Astrocyte (in vitro differentiated cells and primary cell): Measurements from ENCODE around the gene SLC37A1. TPM values are rescaled to one million over a fixed set of nuclear protein-coding genes. Genes with fewer than 3 reads are reported as not detected.

Source experiments
- DNase-seq: peaks from one replicate; pipeline ENCODE4 v3.0.0-alpha.2; 2010; ENCODE audit warnings: low read depth
- FAIRE-seq: peaks from 2 replicates; lab custom pipeline; 2011; peaks lifted over from hg19 to GRCh38; lab: Jason Lieb, UNC
- H2AFZ ChIP-seq: 2 replicates; pipeline ENCODE4 v1.6.0; 2012; ENCODE audit warnings: low read depth, low read length, inconsistent platforms
- H3K27ac ChIP-seq: 2 replicates; pipeline ENCODE4 v1.5.1; 2011; ENCODE audit warnings: low read depth, low read length, inconsistent platforms
- H3K27me3 ChIP-seq: 2 replicates; pipeline ENCODE4 v1.6.0; 2011; ENCODE audit warnings: low read length, inconsistent platforms; ENCODE audit not compliant: insufficient read depth
- H3K36me3 ChIP-seq: 2 replicates; pipeline ENCODE4 v1.5.1; 2011; ENCODE audit warnings: low read length, inconsistent platforms; ENCODE audit not compliant: insufficient read depth
- H3K4me1 ChIP-seq: 2 replicates; pipeline ENCODE4 v1.5.1; 2011; ENCODE audit warnings: low read length, inconsistent platforms; ENCODE audit not compliant: insufficient read depth
- H3K4me2 ChIP-seq: 2 replicates; pipeline ENCODE4 v1.6.0; 2012; ENCODE audit warnings: low read length, inconsistent platforms
- H3K4me3 ChIP-seq: 2 replicates; pipeline ENCODE4 v1.5.1; 2011; ENCODE audit warnings: low read depth, mild to moderate bottlenecking, low read length, inconsistent platforms; ENCODE audit not compliant: insufficient read depth
- H3K79me2 ChIP-seq: 2 replicates; pipeline ENCODE4 v1.6.0; 2012; ENCODE audit warnings: mild to moderate bottlenecking, low read length, inconsistent platforms; ENCODE audit not compliant: insufficient read depth
- H3K9ac ChIP-seq: 2 replicates; pipeline ENCODE4 v1.6.0; 2012; ENCODE audit warnings: mild to moderate bottlenecking, low read length, inconsistent platforms
- H3K9me3 ChIP-seq: 2 replicates; pipeline ENCODE4 v1.5.1; 2012; ENCODE audit warnings: low read depth, mild to moderate bottlenecking, low read length, inconsistent platforms; ENCODE audit not compliant: insufficient read depth
- H4K20me1 ChIP-seq: 2 replicates; pipeline ENCODE4 v1.6.0; 2012; ENCODE audit warnings: low read length, inconsistent platforms; ENCODE audit not compliant: insufficient read depth
- H3K27ac Mint-ChIP-seq: one replicate; pipeline ENCODE4 v1.8.0; 2021; ENCODE audit warnings: mild to moderate bottlenecking, mixed read lengths; ENCODE audit not compliant: unreplicated experiment
- H3K27me3 Mint-ChIP-seq: one replicate; pipeline ENCODE4 v1.8.0; 2021; ENCODE audit warnings: low read depth, mixed read lengths; ENCODE audit not compliant: unreplicated experiment
- H3K36me3 Mint-ChIP-seq: one replicate; pipeline ENCODE4 v1.8.0; 2021; ENCODE audit warnings: low read depth, mixed read lengths; ENCODE audit not compliant: unreplicated experiment
- H3K4me1 Mint-ChIP-seq: one replicate; pipeline ENCODE4 v1.8.0; 2021; ENCODE audit warnings: low read depth, mixed read lengths; ENCODE audit not compliant: unreplicated experiment
- H3K4me3 Mint-ChIP-seq: one replicate; pipeline ENCODE4 v1.8.0; 2021; ENCODE audit warnings: mild to moderate bottlenecking, moderate library complexity, mixed read lengths; ENCODE audit not compliant: unreplicated experiment
- H3K9me3 Mint-ChIP-seq: one replicate; pipeline ENCODE4 v1.8.0; 2021; ENCODE audit warnings: mild to moderate bottlenecking, mixed read lengths; ENCODE audit not compliant: unreplicated experiment
- CTCF ChIP-seq: IDR thresholded peaks from 2 replicates; pipeline ENCODE4 v1.5.1; 2011; ENCODE audit warnings: low read depth, mild to moderate bottlenecking, inconsistent platforms, low read length, moderate library complexity; ENCODE audit not compliant: insufficient read depth
- EZH2 ChIP-seq: IDR thresholded peaks from 2 replicates; pipeline ENCODE4 v1.6.1; 2012; ENCODE audit warnings: mild to moderate bottlenecking, low read length, inconsistent platforms; ENCODE audit not compliant: insufficient read depth
- total RNA-seq: library from RNA; stranded (reverse); gene quantifications from 2 replicates; pipeline ENCODE4 v1.2.1, GENCODE V29; 2021

The SLC37A1 gene
- total RNA-seq, 1 donor from 2014 or later = 6.9 TPM

DNA sequence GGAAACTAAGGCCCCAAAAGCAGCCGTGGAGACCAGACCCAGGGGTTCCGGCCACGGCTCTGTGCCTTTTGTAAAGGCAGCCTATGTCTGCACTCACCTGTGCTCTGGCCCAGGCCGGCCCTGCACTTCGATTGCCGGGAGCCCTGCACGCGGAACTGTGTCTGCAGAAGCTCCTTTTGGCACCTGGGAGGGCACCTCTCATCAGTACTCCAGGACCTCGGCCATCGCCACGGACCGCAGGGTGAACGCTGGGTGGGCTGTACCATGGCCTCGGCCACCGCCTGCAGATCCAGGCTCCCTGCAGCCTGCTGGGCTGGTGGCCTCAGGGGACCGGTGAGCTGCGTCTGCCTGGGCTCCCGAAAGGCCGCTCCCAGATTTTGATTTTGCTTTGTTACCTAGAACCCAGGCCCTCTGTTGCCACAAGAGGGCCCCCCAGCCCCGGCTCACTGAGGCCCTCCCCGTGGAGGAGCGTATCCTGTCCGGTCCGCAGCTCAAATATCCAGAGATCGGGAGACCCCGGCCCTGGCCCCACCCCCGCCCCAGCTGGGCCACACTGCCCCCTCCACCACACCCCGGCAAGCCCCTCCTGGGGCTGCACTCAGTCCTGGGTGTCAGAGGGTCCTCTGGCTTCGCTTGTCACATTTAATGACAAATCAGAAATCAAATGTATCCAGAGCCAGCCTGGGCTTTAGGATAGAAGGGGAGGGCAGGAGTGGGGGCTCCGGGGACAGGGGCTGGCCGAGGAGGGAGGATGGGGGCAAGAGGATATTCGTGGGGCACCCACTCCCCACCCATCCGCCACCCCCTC, 79.6 kb downstream of the SLC37A1 start:
- peak overlapping the region; percentile 74 for H3K4me2 ChIP-seq
- no peaks in the 10 kb centered on the region for H3K36me3 ChIP-seq
- H3K27ac ChIP-seq = no peak overlapping the region
- H3K9ac ChIP-seq = no peak overlapping the region
- H3K9me3 ChIP-seq = no peaks in the 10 kb centered on the region
- Mint-ChIP-seq H3K27me3 (peaks cover 41% of the 10 kb centered on the region), H3K36me3 (peaks cover 1% of the 10 kb centered on the region), H3K4me1 (no peaks in the 10 kb centered on the region), H3K4me3 (no peak overlapping the region), H3K9me3 (peaks cover 14% of the 10 kb centered on the region), H3K27ac (no peak overlapping the region)
- TF ChIP-seq EZH2 = no peak
- TF ChIP-seq CTCF = peak; percentile 43
- no peak for DNase-seq
- H3K4me3 ChIP-seq = no peak overlapping the region
- peak overlapping the region; percentile 73 for H2AFZ ChIP-seq
- H4K20me1 ChIP-seq = no peaks in the 10 kb centered on the region
- peaks cover 4% of the 10 kb centered on the region for H3K27me3 ChIP-seq
- H3K79me2 ChIP-seq = no peaks in the 10 kb centered on the region
- no peaks in the 10 kb centered on the region for H3K4me1 ChIP-seq
- FAIRE-seq = no peak

- H3K27me3 ChIP-seq = peaks cover 4% of the 10 kb centered on the region
- Mint-ChIP-seq H3K27me3 (peaks cover 55% of the 10 kb centered on the region), H3K4me3 (no peak overlapping the region), H3K27ac (no peak overlapping the region), H3K4me1 (no peaks in the 10 kb centered on the region), H3K9me3 (peaks cover 25% of the 10 kb centered on the region), H3K36me3 (peaks cover 7% of the 10 kb centered on the region)
- H4K20me1 ChIP-seq = no peaks in the 10 kb centered on the region
- FAIRE-seq = no peak
- no peak overlapping the region for H3K4me2 ChIP-seq
- H3K9me3 ChIP-seq = no peaks in the 10 kb centered on the region
- TF ChIP-seq EZH2 = no peak
- H3K36me3 ChIP-seq = no peaks in the 10 kb centered on the region
- no peak for DNase-seq
- H3K4me3 ChIP-seq = no peak overlapping the region
- no peak overlapping the region for H3K27ac ChIP-seq
- H2AFZ ChIP-seq = no peak overlapping the region
- H3K9ac ChIP-seq = no peak overlapping the region
- H3K4me1 ChIP-seq = no peaks in the 10 kb centered on the region
- no peaks in the 10 kb centered on the region for H3K79me2 ChIP-seq
These were observed 81.1 kb downstream of the SLC37A1 start for GRCh38 chr21:42594616-42595282.

DNA sequence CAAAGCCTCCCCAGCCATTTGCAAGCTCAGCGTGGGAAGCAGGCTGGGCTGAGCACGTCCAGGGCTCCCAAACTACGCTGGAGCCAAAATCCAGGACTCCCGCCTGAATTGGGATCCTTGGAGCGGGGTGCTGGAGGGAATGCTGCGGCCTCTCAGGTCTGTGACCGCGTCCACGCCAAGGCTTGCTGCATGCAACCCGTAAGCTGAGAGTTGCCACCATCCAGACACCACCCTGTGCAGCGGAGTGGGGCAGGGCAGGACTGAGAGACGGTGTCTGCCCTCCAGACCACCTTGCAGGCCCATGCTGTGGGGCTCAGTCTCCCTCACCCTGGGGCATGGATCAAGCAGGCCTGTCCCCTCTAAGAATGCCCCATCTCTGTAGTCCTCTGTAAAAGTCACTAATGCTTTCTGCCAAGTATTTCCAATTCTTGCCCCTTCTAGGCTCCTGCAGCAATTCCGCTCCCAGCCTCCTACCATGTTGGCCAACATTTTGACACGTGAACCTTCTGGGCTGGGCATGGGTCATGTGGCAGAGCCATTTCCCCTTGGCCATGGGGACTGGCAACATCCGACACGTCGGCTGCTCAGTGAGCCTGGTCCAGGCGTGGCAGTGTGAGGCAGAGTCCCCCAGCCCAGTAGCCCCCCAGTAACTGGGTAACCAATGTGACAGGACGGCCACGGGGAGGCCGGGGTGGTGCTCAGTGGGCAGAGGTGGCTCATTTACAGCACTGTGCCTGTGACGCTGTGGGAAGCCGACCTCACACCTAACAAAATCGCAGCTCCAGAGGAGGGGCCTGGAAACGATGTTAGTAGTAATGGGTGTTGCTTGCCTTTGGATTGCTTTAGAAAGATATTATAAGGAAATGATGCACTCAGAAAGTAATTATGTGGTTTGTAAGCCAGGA, 81.9 kb downstream of the SLC37A1 start:
- H3K27ac ChIP-seq = no peak overlapping the region
- Mint-ChIP-seq H3K27me3 (peaks cover 59% of the 10 kb centered on the region), H3K9me3 (peaks cover 25% of the 10 kb centered on the region), H3K27ac (no peak overlapping the region), H3K4me1 (no peaks in the 10 kb centered on the region), H3K36me3 (peaks cover 7% of the 10 kb centered on the region), H3K4me3 (no peak overlapping the region)
- H4K20me1 ChIP-seq = no peaks in the 10 kb centered on the region
- H3K4me1 ChIP-seq = no peaks in the 10 kb centered on the region
- TF ChIP-seq EZH2 (no peak), CTCF (no peak)
- H3K27me3 ChIP-seq = peaks cover 4% of the 10 kb centered on the region
- H3K36me3 ChIP-seq = no peaks in the 10 kb centered on the region
- no peaks in the 10 kb centered on the region for H3K9me3 ChIP-seq
- H3K4me2 ChIP-seq = no peak overlapping the region
- no peak for DNase-seq
- H2AFZ ChIP-seq = no peak overlapping the region
- no peaks in the 10 kb centered on the region for H3K79me2 ChIP-seq
- H3K9ac ChIP-seq = no peak overlapping the region
- H3K4me3 ChIP-seq = no peak overlapping the region
- FAIRE-seq = no peak
